Kidney epithelial cell (primary cell): ENCODE measurements around the gene ABHD18. TPM values are rescaled to one million over a fixed set of nuclear protein-coding genes. Genes with fewer than 3 reads are reported as not detected.
"Not testable (repeated sequence)": the region's sequence is repeated elsewhere in the genome, so short reads cannot be mapped to it uniquely, and the experiment has no call there.

Experiments used
- DNase-seq: peaks from one replicate; pipeline ENCODE4 v3.0.0-alpha.2; 2010; ENCODE audit warnings: low read depth
- H3K27me3 ChIP-seq: 2 replicates; pipeline ENCODE4 v1.6.0; 2011; ENCODE audit warnings: low read length; ENCODE audit not compliant: control insufficient read depth, insufficient read depth
- H3K36me3 ChIP-seq: 2 replicates; pipeline ENCODE4 v1.5.1; 2011; ENCODE audit warnings: low read length; ENCODE audit not compliant: control insufficient read depth, insufficient read depth
- H3K4me3 ChIP-seq: 2 replicates; pipeline ENCODE4 v1.5.1; 2011; ENCODE audit warnings: low read depth, mild to moderate bottlenecking, control low read depth, low read length
- total RNA-seq: library from RNA; depleted of rRNA; stranded (reverse); fragments of >200 nt; gene quantifications from 2 replicates; pipeline ENCODE4 v1.2.3, GENCODE V29; 2015
- TF ChIP-seq, protein P1 (sequence below): IDR thresholded peaks from 2 replicates; pipeline ENCODE4 v1.5.1; 2011; ENCODE audit warnings: mild to moderate bottlenecking, moderate library complexity, low read length, control low read depth, inconsistent platforms; ENCODE audit not compliant: insufficient read depth, poor library complexity, severe bottlenecking

ABHD18 gene
- total RNA-seq: 8.4 and 11.0 TPM in 2 replicates

DNA sequence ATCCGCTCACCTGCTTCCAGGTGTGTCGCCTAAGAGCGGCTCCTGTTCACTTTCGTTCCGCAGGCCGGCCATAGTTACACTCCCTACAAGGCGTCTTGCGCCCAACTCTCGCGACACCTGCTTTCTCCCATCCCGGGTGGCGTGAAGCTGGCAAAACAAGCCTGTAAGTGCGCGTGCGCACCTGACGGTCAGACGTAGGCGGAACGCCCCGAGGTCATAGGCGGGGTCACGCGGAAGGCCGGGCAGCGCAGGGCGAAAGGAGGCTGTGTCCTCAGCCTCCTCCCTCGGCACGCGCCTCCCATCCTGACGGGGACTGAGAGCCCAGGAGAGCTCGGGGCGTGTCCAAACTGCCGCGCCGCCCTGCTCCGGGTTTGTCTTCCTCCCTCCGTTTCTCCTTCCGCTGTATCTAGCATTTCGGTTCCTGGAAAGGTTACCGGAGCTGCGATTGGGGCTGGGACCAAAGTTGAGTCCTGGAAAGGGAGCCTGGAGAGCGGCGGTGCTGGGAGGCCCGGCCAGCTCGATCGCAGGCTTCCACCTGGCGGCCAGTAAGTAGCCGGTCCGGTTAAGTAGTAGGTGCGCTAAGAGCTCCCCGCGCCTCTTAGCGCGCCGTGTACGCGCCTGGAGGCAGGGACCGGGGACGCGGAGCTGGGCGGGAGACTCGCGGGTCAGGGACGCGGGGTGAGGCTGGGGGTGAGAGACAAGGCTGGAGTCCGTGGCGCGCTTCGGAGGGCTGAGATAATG lies at the start of gene ABHD18, which contains the start of gene MFSD8:
ABHD18 (plus strand) TSS at position 345 of the 741 bp plus-strand sequence. CDS start 17,550 bp downstream, outside the sequence.
MFSD8 (minus strand) TSS at position 112 of the 741 bp plus-strand sequence; CDS start at position 72, 40 bp downstream.
- Histone ChIP-seq H3K27me3 (no peaks in the 10 kb centered on the region), H3K36me3 (no peaks in the 10 kb centered on the region), H3K4me3 (peak within 1 kb of the TSS; percentile 76)
- peak; percentile 98 for DNase-seq
- TF ChIP-seq, protein P1, sequence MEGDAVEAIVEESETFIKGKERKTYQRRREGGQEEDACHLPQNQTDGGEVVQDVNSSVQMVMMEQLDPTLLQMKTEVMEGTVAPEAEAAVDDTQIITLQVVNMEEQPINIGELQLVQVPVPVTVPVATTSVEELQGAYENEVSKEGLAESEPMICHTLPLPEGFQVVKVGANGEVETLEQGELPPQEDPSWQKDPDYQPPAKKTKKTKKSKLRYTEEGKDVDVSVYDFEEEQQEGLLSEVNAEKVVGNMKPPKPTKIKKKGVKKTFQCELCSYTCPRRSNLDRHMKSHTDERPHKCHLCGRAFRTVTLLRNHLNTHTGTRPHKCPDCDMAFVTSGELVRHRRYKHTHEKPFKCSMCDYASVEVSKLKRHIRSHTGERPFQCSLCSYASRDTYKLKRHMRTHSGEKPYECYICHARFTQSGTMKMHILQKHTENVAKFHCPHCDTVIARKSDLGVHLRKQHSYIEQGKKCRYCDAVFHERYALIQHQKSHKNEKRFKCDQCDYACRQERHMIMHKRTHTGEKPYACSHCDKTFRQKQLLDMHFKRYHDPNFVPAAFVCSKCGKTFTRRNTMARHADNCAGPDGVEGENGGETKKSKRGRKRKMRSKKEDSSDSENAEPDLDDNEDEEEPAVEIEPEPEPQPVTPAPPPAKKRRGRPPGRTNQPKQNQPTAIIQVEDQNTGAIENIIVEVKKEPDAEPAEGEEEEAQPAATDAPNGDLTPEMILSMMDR: peak; percentile 49

DNA sequence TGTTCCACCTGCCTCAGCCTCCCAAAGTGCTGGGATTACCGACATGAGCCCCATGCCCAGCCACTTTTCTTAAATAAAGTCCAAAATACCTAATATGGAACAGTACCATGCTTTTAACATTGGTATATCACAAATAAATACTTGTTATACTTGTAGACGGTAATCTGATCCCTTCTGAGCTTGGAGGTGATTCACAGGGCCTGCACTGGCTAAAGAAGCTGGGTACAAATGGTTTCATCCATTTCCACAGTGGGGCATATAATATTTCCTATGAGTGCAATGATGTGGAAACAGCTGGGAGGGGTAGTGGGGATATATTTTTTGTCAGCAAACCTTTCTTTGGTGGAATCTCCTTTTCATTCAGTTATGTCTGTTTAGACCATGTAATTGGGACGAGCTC lies 48.7 kb upstream of the ABHD18 start:
- Histone ChIP-seq H3K27me3 (no peaks in the 10 kb centered on the region), H3K4me3 (no peak overlapping the region), H3K36me3 (no peaks in the 10 kb centered on the region)
- TF ChIP-seq, protein P1: no peak
- DNase-seq: no peak

DNA sequence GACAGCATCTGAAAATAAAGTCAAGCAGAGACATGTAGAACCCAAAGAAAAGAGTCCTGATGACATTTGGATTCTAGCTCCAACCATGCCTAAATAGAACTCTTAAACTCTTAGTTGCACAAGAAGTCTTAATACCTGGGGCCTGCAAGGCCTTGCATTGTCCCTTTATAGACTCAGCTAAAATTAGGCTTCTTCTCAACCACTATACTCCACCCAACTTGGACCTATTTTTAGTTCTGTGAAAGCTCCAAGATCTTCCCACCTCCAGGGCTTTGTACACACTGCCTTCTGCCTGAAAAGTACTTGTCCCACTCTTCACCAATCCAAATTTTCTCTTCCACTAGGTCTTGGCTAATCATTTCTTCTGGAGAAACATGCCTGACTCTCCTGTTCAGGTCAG lies 48.1 kb upstream of the ABHD18 start:
- TF ChIP-seq, protein P1: no peak
- DNase-seq: no peak
- no peak overlapping the region for H3K4me3 ChIP-seq
- no peaks in the 10 kb centered on the region for H3K27me3 ChIP-seq
- H3K36me3 ChIP-seq: no peaks in the 10 kb centered on the region

DNA sequence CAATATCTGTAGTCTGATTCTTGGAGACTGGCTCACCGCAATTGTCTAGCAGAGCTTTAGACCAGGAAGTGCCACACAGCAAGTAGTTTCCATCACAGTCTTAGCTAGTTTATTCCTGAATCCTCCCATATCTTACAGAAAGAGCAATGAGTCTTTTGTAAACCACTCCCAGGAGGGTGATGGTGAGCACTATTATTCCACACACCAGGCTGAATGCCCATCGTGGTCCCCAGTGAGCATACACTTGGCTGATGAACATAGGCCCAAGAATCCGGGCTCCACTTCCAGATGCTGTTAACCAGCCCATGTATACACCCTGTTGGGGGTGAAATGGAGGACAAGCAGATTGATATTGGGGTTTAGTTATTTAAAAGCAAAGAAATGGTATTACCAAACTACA lies 44.7 kb upstream of the ABHD18 start:
- DNase-seq: no peak
- no peaks in the 10 kb centered on the region for H3K36me3 ChIP-seq
- TF ChIP-seq, protein P1: no peak
- H3K27me3 ChIP-seq: no peaks in the 10 kb centered on the region
- no peak overlapping the region for H3K4me3 ChIP-seq

DNA sequence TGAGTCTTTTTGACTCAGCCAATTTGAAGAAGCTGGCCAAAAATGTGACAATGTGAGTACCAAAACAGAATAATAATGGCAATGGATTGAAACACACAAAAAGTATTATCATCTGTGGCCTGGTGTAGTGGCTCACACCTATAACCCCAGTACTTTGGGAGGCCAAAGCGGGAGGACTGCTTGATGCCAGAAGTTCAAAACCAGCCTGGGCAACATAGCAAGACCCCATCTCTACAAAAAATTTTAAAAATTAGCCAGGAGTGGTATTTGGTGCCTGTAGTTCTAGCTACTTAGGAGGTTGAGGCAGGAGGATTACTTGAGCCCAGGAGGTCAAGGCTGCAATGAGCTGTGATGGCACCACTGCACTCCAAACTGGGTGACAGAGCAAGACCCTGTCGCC lies 43.0 kb upstream of the ABHD18 start:
- Histone ChIP-seq H3K27me3 (no peaks in the 10 kb centered on the region), H3K4me3 (no peak overlapping the region), H3K36me3 (no peaks in the 10 kb centered on the region)
- DNase-seq: no peak
- TF ChIP-seq, protein P1: no peak

- DNase-seq, H3K4me3 ChIP-seq, H3K27me3 ChIP-seq, H3K36me3 ChIP-seq: not testable (repeated sequence)
These were observed 39.5 kb upstream of the ABHD18 start for GRCh38 chr4:127925720-127926119.
